GM12873 (cell line): ENCODE results near the gene FOXG1.

Experiments
- CTCF ChIP-seq: IDR thresholded peaks from 2 replicates; pipeline ENCODE4 v1.5.1; 2012; ENCODE audit warnings: low read depth, mild to moderate bottlenecking, moderate library complexity, low read length, control low read depth; ENCODE audit not compliant: insufficient read depth; ENCODE audit errors: missing control alignments

FOXG1 gene

GRCh38 chr14:28807518-28807917, 40.9 kb downstream of the FOXG1 start:
- no peak for TF ChIP-seq CTCF

- TF ChIP-seq CTCF: no peak
Observed at GRCh38 chr14:28813810-28814209, 47.2 kb downstream of the FOXG1 start.
